ENCODE data around the gene PRKD3. TPM values are rescaled to one million over a fixed set of nuclear protein-coding genes. Genes with fewer than 3 reads are reported as not detected.

PRKD3 gene
- total RNA-seq, 1 donor from 2014 or later, result 35.1 TPM

DNA sequence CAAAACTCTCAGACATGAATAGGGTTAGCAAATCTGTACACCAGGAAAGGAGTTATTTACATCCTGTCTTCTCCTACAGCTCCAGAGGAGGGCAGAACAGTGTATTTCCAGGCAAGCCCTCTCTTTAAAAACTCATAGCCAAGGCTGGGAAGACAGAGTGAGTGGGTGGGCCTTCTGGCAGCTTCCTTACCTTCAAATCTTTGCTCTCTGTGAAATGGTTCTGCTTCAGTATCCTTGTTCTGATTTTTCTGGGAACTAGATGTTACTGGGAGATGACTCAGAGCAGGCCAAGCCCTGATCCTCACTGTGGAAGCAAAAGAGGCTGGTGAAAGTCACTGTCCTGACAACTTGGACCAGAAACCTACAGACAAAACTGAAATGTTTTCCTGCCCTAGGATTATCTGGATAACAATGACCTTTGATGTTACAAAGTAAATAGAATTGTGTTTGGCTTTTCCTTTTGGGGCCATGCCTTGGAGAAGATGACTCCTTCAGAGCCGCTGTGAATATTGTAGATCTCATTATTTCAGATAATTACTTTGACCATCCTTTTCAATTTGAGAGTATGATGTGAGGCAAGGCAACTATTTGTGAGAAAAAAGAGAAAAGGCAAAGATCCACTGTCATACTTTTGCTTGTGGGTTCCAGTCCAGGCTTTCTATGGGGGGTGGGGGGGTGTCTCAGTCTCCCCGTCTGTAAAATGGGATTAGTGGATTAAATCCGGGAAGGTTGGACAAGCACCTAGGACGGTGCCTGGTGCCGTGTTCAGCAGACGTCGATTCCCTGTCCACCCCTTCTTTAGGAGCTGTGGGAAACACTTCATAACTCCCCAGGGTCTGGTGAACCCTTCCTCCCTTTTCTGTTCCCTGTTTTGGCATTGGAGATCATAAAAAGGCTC is 19.2 kb upstream of the PRKD3 start:
- DNase-seq (ENCODE audit: low spot score), result no peak

DNA sequence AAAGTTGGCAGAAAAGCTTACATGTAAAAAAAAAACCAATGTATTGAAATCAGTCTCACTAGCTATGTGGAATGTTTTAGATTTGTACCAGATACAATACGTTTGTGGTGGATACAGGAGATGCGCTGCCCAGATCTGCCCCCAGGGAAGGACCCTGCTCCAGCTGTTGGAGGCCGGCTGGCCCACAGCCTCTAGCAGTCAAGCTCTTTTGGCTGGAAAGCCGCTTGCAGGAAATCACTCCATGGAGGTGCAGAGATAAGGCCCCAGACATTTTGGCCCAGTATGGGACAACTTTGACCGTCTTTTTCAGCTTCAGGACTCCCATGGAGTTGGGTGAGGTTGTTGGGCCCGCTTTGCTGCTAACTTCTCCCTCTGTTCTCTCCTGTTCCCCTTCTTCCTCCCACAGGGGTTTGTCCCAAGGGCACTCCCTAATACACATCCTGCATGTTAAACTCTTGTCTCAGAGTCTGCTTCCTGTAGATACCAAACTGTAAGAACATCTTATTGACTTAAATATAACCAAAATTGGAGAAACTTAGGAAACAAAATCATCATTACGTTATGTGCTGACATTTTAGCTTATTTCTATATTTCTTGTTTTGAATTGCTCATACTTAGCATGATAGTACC is 18.1 kb upstream of the PRKD3 start:
- no peak for DNase-seq (ENCODE audit: low spot score)

DNA sequence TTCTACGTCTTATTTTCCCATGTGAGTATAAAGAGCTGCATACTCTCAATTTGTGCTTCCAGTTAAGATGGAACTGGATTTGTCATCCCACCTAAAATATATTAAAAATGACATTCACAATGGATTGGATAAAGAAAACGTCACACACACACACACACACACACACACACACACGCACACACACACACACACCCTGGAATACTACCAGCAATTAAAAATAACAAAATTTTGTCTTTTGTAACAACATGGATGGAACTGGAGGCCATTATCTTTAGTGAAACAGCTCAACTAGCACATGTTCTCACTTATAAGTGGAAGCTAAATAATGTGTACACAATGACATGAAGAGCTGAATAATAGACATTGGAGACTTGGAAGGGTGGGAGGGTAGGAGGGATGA is 16.0 kb upstream of the PRKD3 start:
- DNase-seq (ENCODE audit: low spot score), result no peak

DNA sequence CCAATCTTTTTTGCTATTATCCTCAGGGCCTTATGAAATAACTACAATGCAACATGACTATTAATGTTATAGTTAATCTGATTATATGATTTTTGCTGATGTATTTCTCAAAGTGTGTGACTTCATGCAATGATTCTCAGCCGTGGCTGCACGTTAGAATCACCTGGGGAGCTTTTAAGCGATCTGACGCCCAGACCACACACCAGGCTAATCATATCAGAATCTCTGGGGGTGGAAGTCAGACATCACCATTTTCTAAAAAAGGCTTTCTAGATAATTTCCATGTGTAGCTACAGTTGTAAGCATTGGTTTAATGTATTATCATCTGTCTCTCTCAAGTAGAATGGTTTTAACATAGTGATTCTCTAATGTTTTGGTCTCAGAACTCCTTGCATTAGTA is 14.3 kb upstream of the PRKD3 start:
- no peak for DNase-seq (ENCODE audit: low spot score)

DNA sequence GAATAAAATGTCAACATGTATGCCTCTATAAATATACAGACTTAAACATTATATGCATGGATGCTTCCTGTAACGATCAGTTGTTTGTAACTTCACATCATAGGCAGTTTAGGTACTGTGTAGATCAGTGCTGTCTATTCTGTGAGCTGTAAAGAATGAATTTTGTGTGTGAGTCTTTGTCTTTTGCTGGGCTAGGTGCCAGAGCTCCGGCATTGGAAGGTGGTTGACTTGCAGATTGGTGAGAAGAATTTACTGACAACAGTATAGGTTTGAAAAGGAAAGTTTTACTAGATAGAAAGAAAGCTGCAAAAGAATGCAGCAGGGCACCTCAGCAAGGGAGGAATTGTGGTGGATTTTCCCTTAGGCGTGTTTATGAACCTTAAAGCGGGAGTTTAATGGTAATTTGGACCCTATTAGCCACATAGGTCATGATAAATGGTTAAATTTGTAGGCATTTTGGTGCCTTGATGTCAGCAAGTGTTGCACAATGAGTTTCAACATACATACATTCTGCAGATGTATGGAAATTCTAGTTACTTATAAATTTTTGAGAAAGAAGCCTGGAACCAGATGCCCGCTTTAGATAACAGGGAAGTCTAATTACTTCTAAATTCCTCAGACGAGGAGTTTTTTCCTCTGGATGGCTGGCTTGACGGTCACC is 13.1 kb upstream of the PRKD3 start:
- DNase-seq (ENCODE audit: low spot score), result no peak

DNA sequence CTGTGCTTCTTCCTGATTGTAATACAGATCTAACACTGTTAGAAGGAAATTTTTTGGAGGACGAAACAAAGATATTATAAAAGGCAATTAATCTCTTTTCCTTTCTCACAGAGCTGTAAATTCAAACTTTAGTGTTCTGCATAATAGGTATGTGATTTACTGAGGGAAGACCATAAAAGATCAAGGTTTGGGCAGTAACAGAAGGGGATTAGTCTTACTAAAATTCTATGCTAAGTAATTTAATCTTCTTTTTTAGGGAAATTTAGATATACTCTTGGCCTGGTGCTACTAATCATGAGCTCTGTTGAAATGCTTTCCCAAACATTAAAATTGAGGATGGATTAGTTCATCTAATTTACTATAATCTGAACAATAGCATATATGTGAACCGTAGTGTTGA is 11.0 kb upstream of the PRKD3 start:
- DNase-seq (ENCODE audit: low spot score), result no peak

DNA sequence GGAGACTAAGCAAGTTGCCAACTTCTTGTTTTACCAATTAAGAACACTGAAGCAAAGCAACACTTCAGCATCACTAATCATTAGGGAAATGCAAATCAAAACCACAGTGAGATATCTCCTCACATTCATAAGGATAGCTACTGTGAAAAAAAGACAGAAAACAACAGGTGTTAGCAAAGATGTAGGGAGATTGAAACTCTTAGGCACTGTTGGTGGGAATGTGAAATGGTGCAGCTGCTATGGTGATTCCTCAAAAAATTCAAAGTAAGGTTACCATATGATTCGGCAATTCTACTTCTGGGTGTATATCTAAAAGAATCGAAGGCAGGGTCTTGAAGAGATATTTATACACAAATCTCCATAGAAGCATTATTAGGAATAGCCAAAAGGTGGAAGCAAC is 8.6 kb upstream of the PRKD3 start:
- DNase-seq (ENCODE audit: low spot score), result no peak

DNA sequence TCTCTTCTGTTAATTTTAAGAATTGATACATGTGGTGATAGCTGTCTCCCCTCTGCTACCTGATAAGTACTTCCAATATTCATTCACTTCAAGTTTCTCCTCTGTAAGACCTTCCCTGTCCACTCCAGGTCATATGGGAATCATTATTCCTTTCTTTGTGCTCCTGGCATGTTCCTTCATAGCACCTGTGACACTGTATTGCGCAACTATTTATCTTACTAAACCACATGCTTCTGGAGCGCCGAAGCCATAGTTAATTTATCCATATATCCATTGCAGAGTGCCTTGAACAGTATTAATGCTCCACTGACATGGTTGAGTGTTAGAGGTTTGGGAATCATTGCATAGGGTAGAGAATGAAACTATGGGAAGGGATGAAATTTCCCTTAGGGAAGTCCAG is 7.9 kb upstream of the PRKD3 start:
- no peak for DNase-seq (ENCODE audit: low spot score)

DNA sequence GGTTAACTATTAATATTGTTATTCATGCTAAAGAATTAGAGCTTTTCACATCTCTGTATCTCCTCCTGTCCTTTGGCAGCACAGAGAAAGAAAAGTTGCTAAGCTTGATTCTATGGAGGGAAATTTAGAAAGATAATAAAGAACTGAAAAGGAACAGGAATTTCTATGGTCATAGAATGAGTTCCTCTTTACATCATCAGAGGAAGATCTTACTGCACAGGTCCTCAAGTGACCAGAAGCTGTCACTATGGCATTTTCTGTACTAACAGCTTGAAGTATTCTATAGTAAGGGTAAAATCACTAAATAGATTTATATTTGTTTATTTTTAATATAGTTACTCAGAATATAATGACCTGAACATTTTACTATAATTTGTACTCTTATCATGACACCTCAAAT is 6.0 kb upstream of the PRKD3 start:
- no peak for DNase-seq (ENCODE audit: low spot score)

DNA sequence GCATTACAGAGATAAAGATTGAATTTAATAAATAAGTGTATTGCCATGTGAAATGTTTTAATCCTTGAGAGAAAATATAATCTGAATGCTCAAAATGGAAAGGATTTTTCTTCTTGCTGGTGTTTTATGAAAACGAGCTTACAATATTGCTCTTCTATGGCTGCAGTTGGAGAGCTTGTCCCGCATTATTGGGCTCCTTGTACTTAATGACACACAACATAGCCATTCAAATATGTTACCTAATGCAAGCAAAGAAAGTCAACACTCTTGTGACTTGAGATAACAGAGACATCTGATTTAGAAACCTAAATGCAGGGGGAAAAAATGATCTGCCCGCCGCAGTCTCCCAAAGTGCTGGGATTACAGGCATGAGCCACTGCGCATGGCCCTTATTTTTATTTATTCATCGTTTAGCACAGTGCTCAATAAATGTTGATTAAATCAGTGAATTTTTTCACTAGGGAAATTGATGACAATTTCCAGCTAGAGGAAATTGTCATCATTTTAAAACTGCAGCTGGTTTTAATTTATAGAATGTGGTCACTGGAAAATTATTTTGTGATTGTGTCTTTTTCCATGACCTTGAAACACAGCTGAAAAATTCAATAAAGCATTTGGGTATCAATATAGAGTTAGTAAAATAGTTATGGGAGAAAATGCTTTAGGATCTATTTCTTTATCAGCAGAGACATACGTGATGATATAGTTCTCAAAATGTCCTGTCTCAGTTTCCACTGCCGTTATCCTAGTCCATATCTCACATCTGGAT is 2.4 kb upstream of the PRKD3 start:
- no peak for DNase-seq (ENCODE audit: low spot score)

DNA sequence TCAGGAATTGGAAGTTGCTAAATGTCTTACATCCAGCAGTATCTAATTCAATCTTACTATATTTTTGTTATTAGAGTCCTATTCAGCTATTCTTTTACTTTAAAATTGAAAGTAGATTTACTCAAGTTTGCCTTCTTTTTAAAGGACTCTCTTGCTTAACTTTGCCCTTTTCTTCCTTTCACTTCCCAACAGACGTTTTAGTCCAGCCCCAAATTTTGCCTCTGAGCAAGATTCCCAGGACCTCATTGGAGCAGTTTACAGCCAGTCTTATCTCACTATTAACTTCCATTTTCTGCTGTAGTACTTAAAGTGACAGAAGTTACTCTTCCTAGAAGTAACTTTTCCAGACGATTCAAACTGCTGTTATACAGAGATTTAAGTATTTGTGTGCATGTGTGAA is 1.7 kb upstream of the PRKD3 start:
- DNase-seq (ENCODE audit: low spot score), result no peak

DNA sequence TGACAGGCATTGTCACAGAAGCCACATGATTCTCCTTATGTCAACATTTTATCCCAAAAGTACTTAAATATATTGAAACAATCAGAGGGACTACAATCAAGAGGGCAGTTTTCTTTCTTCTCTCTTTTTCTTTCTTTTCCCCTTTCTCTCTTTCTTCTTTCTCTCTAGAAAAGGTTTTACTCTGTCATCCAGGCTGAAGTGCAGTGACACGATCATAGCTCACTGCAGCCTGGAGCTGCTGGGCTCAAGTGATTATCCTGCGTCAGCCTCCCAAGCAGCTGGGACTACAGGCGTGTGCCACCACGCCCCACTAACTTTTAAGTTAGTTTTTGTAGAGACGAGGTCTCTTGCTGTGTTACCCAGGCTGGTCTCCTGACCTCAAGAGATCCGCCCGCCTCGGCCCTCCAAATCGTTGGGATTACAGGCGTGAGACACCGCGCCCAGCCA is 1.0 kb upstream of the PRKD3 start:
- no peak for DNase-seq (ENCODE audit: low spot score)

DNA sequence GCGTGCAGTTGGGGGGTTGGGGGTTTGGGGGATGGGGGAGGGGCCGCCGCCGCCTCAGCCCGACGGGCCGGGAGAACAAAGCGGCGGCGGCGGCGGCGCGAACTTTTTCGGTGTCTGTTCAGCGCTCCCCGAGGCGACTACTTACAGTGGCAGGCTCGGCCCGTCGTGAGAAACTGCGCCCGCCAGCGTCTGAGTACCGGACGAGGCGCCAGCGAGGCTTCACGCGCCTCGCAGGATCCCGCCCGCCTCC is 172 bp downstream of the PRKD3 start:
- DNase-seq (ENCODE audit: low spot score), result no peak

DNA sequence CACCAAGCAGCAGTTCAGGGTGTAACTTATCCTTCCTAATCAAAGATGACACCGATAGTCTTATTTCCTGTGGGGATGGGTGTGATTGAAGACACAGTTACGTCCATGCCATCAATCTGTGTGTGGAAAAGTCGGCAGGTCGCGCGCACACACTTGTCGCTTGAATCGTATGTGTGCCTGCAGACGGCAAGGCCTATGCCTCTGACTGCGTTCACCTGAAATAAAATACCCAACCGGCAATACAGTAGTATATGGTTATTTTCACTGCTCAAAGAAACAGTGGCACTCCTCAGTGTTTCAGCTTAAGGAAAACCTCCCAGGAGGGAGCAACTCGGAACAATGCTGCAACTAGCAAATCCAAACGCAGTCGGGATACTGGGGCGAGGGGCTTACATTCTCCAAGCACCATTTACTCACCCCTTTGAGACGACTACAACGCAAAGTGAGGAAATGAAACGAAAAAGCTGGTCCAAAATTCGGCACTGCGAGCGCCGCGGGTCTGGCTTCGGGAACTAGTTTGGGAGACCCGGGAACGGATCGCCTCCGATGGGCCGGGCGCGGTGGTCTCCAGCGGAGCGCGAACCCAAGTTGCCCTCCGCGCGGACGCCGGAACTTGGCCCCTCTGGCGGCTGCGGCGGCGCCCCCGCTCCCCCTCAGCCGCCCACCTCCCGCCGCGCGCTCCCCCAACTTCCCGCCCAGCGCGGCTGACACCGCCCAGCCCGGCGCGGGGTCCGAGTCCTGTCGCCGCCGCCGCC is 675 bp downstream of the PRKD3 start:
- no peak for DNase-seq (ENCODE audit: low spot score)

DNA sequence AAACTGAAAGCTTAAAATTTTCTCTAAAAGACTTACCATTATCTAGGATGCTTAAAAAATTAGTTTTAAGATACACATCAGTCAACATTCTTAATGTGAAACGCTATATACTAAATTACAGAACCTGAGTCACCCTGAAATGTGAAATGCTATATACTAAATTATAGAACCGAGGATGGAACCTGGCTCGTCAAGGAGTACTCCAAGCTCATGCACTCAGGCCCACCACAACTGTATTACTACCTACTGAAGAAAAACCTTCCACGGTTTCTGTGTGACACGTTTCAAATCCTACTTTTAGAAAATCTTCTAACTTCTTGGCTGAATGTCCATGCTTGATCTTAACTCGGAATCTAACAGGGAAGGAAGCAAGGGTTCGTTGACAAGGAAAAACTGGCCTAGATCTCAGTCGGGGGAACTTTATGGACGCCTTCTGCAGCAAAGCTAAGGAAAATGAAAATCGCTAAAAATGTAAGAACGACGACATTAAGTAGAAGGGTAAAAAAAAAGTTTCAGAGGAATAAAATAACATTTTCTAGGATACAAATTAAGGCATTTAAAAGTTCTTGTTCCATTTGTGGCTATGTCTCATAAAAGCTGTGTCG is 1.4 kb downstream of the PRKD3 start:
- no peak for DNase-seq (ENCODE audit: low spot score)

DNA sequence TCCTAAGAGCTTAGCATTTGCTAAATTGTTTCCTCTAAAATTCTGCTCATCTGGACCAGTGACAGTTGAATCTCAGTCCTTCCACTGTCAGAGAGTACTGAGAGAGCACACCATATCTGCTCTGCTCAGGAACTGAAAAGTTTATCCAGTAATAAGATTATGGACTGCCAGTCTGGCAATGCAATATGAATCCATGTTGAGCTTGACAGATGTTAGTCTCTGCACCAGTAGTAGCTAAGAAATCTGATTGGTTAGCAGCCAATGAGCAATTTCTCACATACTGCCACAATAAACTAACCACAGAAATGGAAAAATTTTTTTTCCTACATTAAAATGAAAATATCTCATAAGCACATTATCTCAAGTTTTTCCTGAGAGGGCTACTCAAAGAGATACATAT is 2.3 kb downstream of the PRKD3 start:
- DNase-seq (ENCODE audit: low spot score), result no peak

DNA sequence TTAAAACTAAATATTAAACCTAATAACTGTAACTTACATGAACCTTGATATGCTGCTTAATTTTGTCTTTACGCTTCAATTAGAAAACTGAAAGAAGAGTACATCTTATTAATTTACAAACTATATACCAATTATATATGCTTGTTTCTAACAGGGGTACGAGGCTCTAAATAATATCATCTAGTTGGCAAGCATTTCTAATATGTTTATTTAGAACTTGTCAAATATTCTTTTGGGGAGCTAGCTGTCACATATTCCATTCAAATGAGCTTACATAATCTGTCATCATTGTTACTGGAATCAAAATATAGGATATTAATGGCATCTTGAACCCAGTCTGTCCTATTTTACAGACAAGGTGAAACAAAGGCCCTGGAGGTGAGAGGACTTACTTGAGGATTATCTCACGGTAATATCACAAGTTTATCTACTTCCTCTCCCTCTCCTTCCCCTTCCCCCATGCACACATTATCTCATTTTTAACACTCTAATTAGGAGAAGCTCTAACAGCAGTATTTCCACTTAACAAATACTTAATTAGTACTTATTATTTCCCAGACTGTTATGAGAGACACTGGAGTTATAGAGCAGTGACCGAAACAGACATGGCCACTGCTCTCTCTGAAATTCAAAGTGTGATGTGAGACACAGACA is 3.5 kb downstream of the PRKD3 start:
- no peak for DNase-seq (ENCODE audit: low spot score)

DNA sequence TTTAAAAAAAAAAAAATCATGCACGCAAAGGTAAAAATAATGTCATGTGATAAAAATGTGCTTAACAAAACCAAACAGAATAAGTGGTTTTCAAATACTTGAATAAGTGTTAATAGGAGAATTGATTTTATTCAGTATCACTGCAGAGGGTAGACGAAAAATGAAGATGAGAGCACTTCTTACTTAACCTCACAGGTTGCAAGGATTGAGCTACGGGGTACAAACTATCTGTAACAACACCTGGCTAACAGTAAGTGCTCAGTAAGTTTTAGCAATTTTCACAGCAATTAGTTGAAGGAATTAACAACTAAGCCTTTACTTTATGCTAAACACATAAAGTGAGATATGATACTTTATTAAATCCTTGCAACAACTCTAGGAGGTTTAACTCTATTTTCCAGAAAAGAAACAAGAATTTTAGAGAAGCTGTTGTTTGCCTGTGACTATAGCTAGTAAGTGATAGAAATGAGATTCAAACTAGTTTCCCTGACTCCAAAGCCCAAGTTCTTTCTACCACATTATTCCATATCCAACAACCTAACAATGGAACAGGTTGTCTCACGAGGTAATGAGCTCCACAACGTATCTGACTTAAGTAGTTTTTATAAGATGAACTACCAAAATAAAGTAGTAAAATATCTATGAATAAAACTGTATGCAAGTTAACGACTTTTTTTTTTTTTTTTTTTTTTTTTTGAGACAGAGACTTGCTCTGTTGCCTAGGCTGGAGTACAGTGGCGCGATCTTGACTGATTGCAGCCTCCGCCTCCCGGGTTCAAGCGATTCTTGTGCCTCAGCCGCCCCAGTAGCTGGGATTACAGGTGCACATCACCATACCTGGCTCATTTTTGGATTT is 4.7 kb downstream of the PRKD3 start:
- DNase-seq (ENCODE audit: low spot score), result no peak

DNA sequence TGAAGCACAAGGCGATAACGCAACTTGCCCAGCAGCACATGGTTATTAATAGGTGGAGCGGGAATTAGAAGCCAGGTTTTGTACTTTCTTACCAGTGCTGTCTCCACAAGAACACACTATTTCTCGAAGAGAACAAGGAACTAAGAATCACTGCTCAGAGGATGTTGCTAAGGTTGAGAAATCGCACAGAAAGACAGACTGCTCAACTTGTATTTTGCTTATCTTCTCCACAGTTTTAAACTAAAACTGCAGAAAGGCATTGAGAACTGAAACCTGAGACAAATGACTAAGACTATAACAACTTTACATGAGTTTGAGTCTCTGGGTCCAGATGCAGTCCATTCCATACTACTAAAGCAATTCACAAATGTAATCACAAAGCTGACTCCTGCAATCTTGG is 6.2 kb downstream of the PRKD3 start:
- DNase-seq (ENCODE audit: low spot score), result no peak
